Keratinocyte (primary cell): ENCODE results near the gene SPOCD1. TPM values are rescaled to one million over a fixed set of nuclear protein-coding genes. Genes with fewer than 3 reads are reported as not detected.

ENCODE experiments used
- DNase-seq: peaks from one replicate; pipeline ENCODE4 v3.0.0-alpha.2; 2011; ENCODE audit warnings: low read depth, missing footprints, low spot score
- FAIRE-seq: peaks from 2 replicates; lab custom pipeline; 2011; peaks lifted over from hg19 to GRCh38; lab: Jason Lieb, UNC
- H2AFZ ChIP-seq: 2 replicates; pipeline ENCODE4 v1.6.0; 2012; ENCODE audit warnings: low read length, control low read depth, inconsistent platforms; ENCODE audit not compliant: control insufficient read depth
- H3K27ac ChIP-seq: 2 replicates; pipeline ENCODE4 v1.5.1; 2011; ENCODE audit warnings: low read length; ENCODE audit not compliant: control insufficient read depth, insufficient read depth
- H3K27me3 ChIP-seq: 3 replicates; pipeline ENCODE4 v1.6.0; 2011; ENCODE audit warnings: low read length; ENCODE audit not compliant: control insufficient read depth, insufficient read depth; ENCODE audit errors: extremely low read depth
- H3K36me3 ChIP-seq, 2 experiments: 2 replicates in 1 of 2; 3 replicates in 1 of 2; pipeline ENCODE4 v1.5.1; 2011; ENCODE audit warnings: low read length in 2 of 2, mild to moderate bottlenecking in 1 of 2; ENCODE audit not compliant: control insufficient read depth in 2 of 2, insufficient read depth in 2 of 2; ENCODE audit errors: extremely low read depth in 1 of 2
- H3K4me1 ChIP-seq: 3 replicates; pipeline ENCODE4 v1.5.1; 2011; ENCODE audit warnings: low read length; ENCODE audit not compliant: control insufficient read depth, insufficient read depth; ENCODE audit errors: extremely low read depth
- H3K4me2 ChIP-seq: 3 replicates; pipeline ENCODE4 v1.6.0; 2011; ENCODE audit warnings: low read depth, low read length; ENCODE audit not compliant: control insufficient read depth, insufficient read depth; ENCODE audit errors: extremely low read depth
- H3K4me3 ChIP-seq, 3 experiments: fragments of 200-600 bp in 1 of 3; sonication (generic) in 1 of 3; 2 replicates in 2 of 3; 3 replicates in 1 of 3; pipeline ENCODE4 v1.5.1; 2011 to 2016; ENCODE audit warnings: low read length in 3 of 3, mild to moderate bottlenecking in 3 of 3, control low read depth in 2 of 3, inconsistent platforms in 1 of 3, low read depth in 1 of 3, mixed read lengths in 1 of 3, mixed run types in 1 of 3, moderate library complexity in 1 of 3; ENCODE audit not compliant: control insufficient read depth in 2 of 3, insufficient read depth in 2 of 3; ENCODE audit errors: extremely low read depth in 1 of 3
- H3K79me2 ChIP-seq: 2 replicates; pipeline ENCODE4 v1.6.0; 2012; ENCODE audit warnings: low read length; ENCODE audit not compliant: control insufficient read depth, insufficient read depth
- H3K9ac ChIP-seq: 3 replicates; pipeline ENCODE4 v1.6.0; 2011; ENCODE audit warnings: low read length; ENCODE audit not compliant: control insufficient read depth, insufficient read depth; ENCODE audit errors: extremely low read depth
- H3K9me1 ChIP-seq: 3 replicates; pipeline ENCODE4 v1.6.0; 2011; ENCODE audit warnings: low read length; ENCODE audit not compliant: control insufficient read depth, insufficient read depth; ENCODE audit errors: extremely low read depth
- H3K9me3 ChIP-seq: 2 replicates; pipeline ENCODE4 v1.5.1; 2012; ENCODE audit warnings: low read depth, low read length; ENCODE audit not compliant: control insufficient read depth
- H4K20me1 ChIP-seq: 3 replicates; pipeline ENCODE4 v1.6.0; 2011; ENCODE audit warnings: low read length; ENCODE audit not compliant: control insufficient read depth, insufficient read depth; ENCODE audit errors: extremely low read depth
- EZH2 ChIP-seq: IDR thresholded peaks from one replicate; pipeline ENCODE4 v1.6.1; 2012; ENCODE audit warnings: inconsistent platforms, mild to moderate bottlenecking, low read length, moderate library complexity
- dilution Hi-C: fragments of 300-500 bp; cut with MboI; formaldehyde crosslinking; loops from one replicate; pipeline ENCODE4 v1.7.0; 2020; ENCODE audit warnings: low sequenced_read_pairs; ENCODE audit not compliant: extremely low pct_ligation_motif_present
- polyA plus RNA-seq, 5 experiments: library from polyadenylated mRNA; depleted of rRNA in 3 of 5; stranded (reverse) in 3 of 5; stranded (forward) in 1 of 5; unstranded in 1 of 5; fragments of >200 nt; gene quantifications; 1 replicate in 1 of 5; 2 replicates in 3 of 5; 3 replicates in 1 of 5; pipeline versions ENCODE4 v1.2.1 to v1.2.3, GENCODE V29; 2011 to 2012; ENCODE audit warnings: missing spikeins in 2 of 5, low read depth in 1 of 5, low replicate concordance in 1 of 5
- TF ChIP-seq, protein P1 (sequence below), 3 experiments: IDR thresholded peaks in 1 of 3; conservative IDR thresholded peaks in 1 of 3; optimal IDR thresholded peaks in 1 of 3; 2 replicates in 2 of 3; 3 replicates in 1 of 3; pipeline versions ENCODE3 to v1.5.1; 2011; ENCODE audit warnings: low read length in 3 of 3, mild to moderate bottlenecking in 3 of 3, moderate library complexity in 2 of 3, control low read depth in 1 of 3, inconsistent platforms in 1 of 3; ENCODE audit not compliant: insufficient read depth in 2 of 3; ENCODE audit errors: extremely low read depth in 1 of 3

Gene SPOCD1
- polyA plus RNA-seq, 1 donor (not counting 4 experiments of a cell fraction or from before 2014, with no cell fraction given) = 4.7 TPM

- Histone ChIP-seq H3K4me2 (no peak overlapping the region), H4K20me1 (no peaks in the 10 kb centered on the region), H3K9me3 (no peaks in the 10 kb centered on the region), H3K36me3 (no peaks in the 10 kb centered on the region), H3K9ac (no peak overlapping the region), H3K79me2 (no peaks in the 10 kb centered on the region), H2AFZ (no peak overlapping the region), H3K4me3 (no peak overlapping the region), H3K27me3 (no peaks in the 10 kb centered on the region), H3K9me1 (no peaks in the 10 kb centered on the region), H3K27ac (no peak overlapping the region), H3K4me1 (peaks cover 12% of the 10 kb centered on the region)
- TF ChIP-seq EZH2 = no peak
- TF ChIP-seq, protein P1, sequence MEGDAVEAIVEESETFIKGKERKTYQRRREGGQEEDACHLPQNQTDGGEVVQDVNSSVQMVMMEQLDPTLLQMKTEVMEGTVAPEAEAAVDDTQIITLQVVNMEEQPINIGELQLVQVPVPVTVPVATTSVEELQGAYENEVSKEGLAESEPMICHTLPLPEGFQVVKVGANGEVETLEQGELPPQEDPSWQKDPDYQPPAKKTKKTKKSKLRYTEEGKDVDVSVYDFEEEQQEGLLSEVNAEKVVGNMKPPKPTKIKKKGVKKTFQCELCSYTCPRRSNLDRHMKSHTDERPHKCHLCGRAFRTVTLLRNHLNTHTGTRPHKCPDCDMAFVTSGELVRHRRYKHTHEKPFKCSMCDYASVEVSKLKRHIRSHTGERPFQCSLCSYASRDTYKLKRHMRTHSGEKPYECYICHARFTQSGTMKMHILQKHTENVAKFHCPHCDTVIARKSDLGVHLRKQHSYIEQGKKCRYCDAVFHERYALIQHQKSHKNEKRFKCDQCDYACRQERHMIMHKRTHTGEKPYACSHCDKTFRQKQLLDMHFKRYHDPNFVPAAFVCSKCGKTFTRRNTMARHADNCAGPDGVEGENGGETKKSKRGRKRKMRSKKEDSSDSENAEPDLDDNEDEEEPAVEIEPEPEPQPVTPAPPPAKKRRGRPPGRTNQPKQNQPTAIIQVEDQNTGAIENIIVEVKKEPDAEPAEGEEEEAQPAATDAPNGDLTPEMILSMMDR (optimal IDR thresholded peaks at IDR 0.05 in 1 of 3, IDR thresholded peaks at IDR 0.05 in 1 of 3, conservative IDR thresholded peaks at IDR 0.05 in 1 of 3; ENCODE audit: extremely low read depth in 1 of 3, insufficient read depth in 2 of 3, low read length in 3 of 3) = no peak
- DNase-seq (no peak), FAIRE-seq (no peak)
- dilution Hi-C loops = no loop called here
These were observed 23.7 kb downstream of the SPOCD1 start for GRCh38 chr1:31792116-31792515.

DNA sequence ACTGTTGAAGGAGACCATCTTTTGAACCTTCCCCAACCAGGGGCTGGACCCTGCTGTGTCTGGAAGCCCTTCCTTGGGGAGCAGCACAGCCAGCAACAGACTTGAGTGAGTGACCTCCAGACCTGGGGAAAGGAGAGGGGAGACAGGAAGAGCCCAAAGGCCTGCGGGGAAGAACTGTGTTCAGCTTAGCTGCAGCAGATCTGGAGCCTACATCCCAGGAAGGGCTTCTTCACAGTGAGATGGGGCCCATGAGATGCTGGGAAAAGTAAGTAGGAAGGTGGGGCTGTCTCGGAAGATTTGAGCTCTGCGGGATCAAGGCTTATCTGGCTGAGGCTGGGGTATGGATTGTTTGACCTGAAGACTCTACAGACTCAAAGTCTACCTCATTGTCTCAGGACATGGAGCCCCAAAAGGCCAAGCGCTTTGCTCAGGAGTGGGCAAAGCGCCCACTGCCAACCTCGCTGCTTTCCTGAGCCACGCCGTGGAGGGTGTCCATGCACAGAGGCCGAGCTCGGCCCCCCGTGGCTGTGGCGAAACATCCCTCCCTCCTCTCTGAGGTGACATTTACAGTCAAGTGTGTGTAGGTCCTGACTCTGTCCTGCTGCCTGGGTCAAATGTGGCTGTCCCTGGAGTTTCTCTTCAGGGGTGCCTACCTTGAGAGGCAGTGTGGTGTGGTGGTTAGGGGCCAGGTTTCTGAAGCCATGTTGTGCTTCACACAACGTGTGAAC, 24.5 kb downstream of the SPOCD1 start:
- dilution Hi-C loops = no loop called here
- no peak for FAIRE-seq

More for the DNA sequence above, 24.5 kb downstream of the SPOCD1 start:
- H3K4me1 ChIP-seq = peaks cover 11% of the 10 kb centered on the region
- no peak overlapping the region for H3K4me3 ChIP-seq
- no peaks in the 10 kb centered on the region for H3K79me2 ChIP-seq
- no peaks in the 10 kb centered on the region for H3K27me3 ChIP-seq
- no peaks in the 10 kb centered on the region for H3K36me3 ChIP-seq
- no peak overlapping the region for H3K4me2 ChIP-seq
- no peaks in the 10 kb centered on the region for H3K9me1 ChIP-seq
- TF ChIP-seq, protein P1 (optimal IDR thresholded peaks at IDR 0.05 in 1 of 3, IDR thresholded peaks at IDR 0.05 in 1 of 3, conservative IDR thresholded peaks at IDR 0.05 in 1 of 3; ENCODE audit: extremely low read depth in 1 of 3, insufficient read depth in 2 of 3, low read length in 3 of 3) = no peak
- TF ChIP-seq EZH2 = no peak
- no peaks in the 10 kb centered on the region for H4K20me1 ChIP-seq
- H3K27ac ChIP-seq = no peak overlapping the region
- no peaks in the 10 kb centered on the region for H3K9me3 ChIP-seq
- no peak overlapping the region for H3K9ac ChIP-seq
- DNase-seq = no peak
- no peak overlapping the region for H2AFZ ChIP-seq
